ENCODE results near the gene PRPSAP2.

Gene PRPSAP2

GRCh38 chr17:18977646-18978045 lies 119.7 kb downstream of the PRPSAP2 start:
- DNase-seq, result no peak
- H3K27ac ChIP-seq (ENCODE audit: insufficient read depth in 1 of 2, low read depth in 1 of 2, low read length in 2 of 2, poor library complexity in 1 of 2, severe bottlenecking in 2 of 2), result no peak overlapping the region
- peaks cover 0 to 30% (median 20%) of the 10 kb centered on the region in 4 experiments for H3K36me3 ChIP-seq (ENCODE audit: control insufficient read depth in 4 of 4, insufficient read depth in 4 of 4, low read length in 3 of 4)
- no peaks in the 10 kb centered on the region for H3K4me1 ChIP-seq (ENCODE audit: control extremely low read depth in 1 of 4, control insufficient read depth in 4 of 4, insufficient read depth in 4 of 4, low read length in 3 of 4)
- ChIA-PET POLR2A (interaction anchor here (0.6 to 1.3 kb wide), 2 partner anchors 15 to 1020 kb away, joined by 3 read pairs; no protein-coding TSS in a partner anchor), CTCF (interaction anchor here (1.0 to 2.2 kb wide), 2 partner anchors 10 to 13 kb away, joined by 3 to 6 read pairs; no protein-coding TSS in a partner anchor)
- WGBS (ENCODE audit: insufficient coverage), result 97% methylated on average over 18 of the region's 19 CpGs
- no peaks in the 10 kb centered on the region for H3K9me3 ChIP-seq (ENCODE audit: control extremely low read depth in 1 of 5, control insufficient read depth in 4 of 5, insufficient read depth in 2 of 5, low read depth in 1 of 5, low read length in 4 of 5)
- no peaks in the 10 kb centered on the region for H3K27me3 ChIP-seq (replicated peaks in 2 of 5; ENCODE audit: control insufficient read depth in 4 of 5, insufficient read depth in 5 of 5, low read length in 4 of 5)
- H3K4me3 ChIP-seq (ENCODE audit: control insufficient read depth in 1 of 7, extremely low read depth in 1 of 7, insufficient read depth in 4 of 7, low read depth in 2 of 7, low read length in 6 of 7), result no peak overlapping the region

- Histone ChIP-seq H3K27ac (ENCODE audit: insufficient read depth in 1 of 2, low read depth in 1 of 2, low read length in 2 of 2, poor library complexity in 1 of 2, severe bottlenecking in 2 of 2) (no peak overlapping the region), H3K4me1 (ENCODE audit: control extremely low read depth in 1 of 4, control insufficient read depth in 4 of 4, insufficient read depth in 4 of 4, low read length in 3 of 4) (no peaks in the 10 kb centered on the region), H3K27me3 (replicated peaks in 2 of 5; ENCODE audit: control insufficient read depth in 4 of 5, insufficient read depth in 5 of 5, low read length in 4 of 5) (no peaks in the 10 kb centered on the region), H3K9me3 (ENCODE audit: control extremely low read depth in 1 of 5, control insufficient read depth in 4 of 5, insufficient read depth in 2 of 5, low read depth in 1 of 5, low read length in 4 of 5) (no peaks in the 10 kb centered on the region), H3K4me3 (ENCODE audit: control insufficient read depth in 1 of 7, extremely low read depth in 1 of 7, insufficient read depth in 4 of 7, low read depth in 2 of 7, low read length in 6 of 7) (no peak overlapping the region), H3K36me3 (ENCODE audit: control insufficient read depth in 4 of 4, insufficient read depth in 4 of 4, low read length in 3 of 4) (peaks cover 0 to 30% (median 20%) of the 10 kb centered on the region in 4 experiments)
- ChIA-PET CTCF (interaction anchor here (1.0 to 2.2 kb wide), 2 partner anchors 9 to 13 kb away, joined by 3 to 6 read pairs; no protein-coding TSS in a partner anchor), POLR2A (interaction anchor here (0.6 to 1.3 kb wide), 2 partner anchors 14 to 1020 kb away, joined by 3 read pairs; no protein-coding TSS in a partner anchor)
- no peak for DNase-seq
- WGBS (ENCODE audit: insufficient coverage), result 98% methylated on average over 12 of the region's 13 CpGs
These were observed 120.1 kb downstream of the PRPSAP2 start for GRCh38 chr17:18978050-18978449.

GRCh38 chr17:18978655-18979054 lies 120.7 kb downstream of the PRPSAP2 start:
- CTCF ChIA-PET, result interaction anchor here (1.0 to 2.2 kb wide), 2 partner anchors 9 to 21 kb away, joined by 3 to 6 read pairs; no protein-coding TSS in a partner anchor
- WGBS (ENCODE audit: insufficient coverage), result 93% methylated on average over 11 of the region's 17 CpGs
- Histone ChIP-seq H3K4me3 (ENCODE audit: control insufficient read depth in 1 of 7, extremely low read depth in 1 of 7, insufficient read depth in 4 of 7, low read depth in 2 of 7, low read length in 6 of 7) (no peak overlapping the region), H3K9me3 (ENCODE audit: control extremely low read depth in 1 of 5, control insufficient read depth in 4 of 5, insufficient read depth in 2 of 5, low read depth in 1 of 5, low read length in 4 of 5) (no peaks in the 10 kb centered on the region), H3K27me3 (replicated peaks in 2 of 5; ENCODE audit: control insufficient read depth in 4 of 5, insufficient read depth in 5 of 5, low read length in 4 of 5) (no peaks in the 10 kb centered on the region), H3K36me3 (ENCODE audit: control insufficient read depth in 4 of 4, insufficient read depth in 4 of 4, low read length in 3 of 4) (peaks cover 0 to 28% (median 20%) of the 10 kb centered on the region in 4 experiments), H3K27ac (ENCODE audit: insufficient read depth in 1 of 2, low read depth in 1 of 2, low read length in 2 of 2, poor library complexity in 1 of 2, severe bottlenecking in 2 of 2) (no peak overlapping the region), H3K4me1 (ENCODE audit: control extremely low read depth in 1 of 4, control insufficient read depth in 4 of 4, insufficient read depth in 4 of 4, low read length in 3 of 4) (no peaks in the 10 kb centered on the region)
- DNase-seq, result no peak
- POLR2A ChIA-PET, result interaction anchor here (1.3 kb wide), 1 partner anchor 14 kb away, joined by 3 read pairs; no protein-coding TSS in a partner anchor
